ENCODE data around the gene LRBA.

- TF ChIP-seq CTCF (IDR thresholded peaks at IDR 0.05) (no peak), POLR2A (IDR thresholded peaks at IDR 0.05) (no peak), POLR2AphosphoS5 (IDR thresholded peaks at IDR 0.05; ENCODE audit: insufficient read depth in 1 of 2, low read depth in 1 of 2) (no peak)
Measured at GRCh38 chr4:150923945-150924344, 91.1 kb downstream of the LRBA start.
